ENCODE data around the gene HDHD3.

Gene HDHD3

DNA sequence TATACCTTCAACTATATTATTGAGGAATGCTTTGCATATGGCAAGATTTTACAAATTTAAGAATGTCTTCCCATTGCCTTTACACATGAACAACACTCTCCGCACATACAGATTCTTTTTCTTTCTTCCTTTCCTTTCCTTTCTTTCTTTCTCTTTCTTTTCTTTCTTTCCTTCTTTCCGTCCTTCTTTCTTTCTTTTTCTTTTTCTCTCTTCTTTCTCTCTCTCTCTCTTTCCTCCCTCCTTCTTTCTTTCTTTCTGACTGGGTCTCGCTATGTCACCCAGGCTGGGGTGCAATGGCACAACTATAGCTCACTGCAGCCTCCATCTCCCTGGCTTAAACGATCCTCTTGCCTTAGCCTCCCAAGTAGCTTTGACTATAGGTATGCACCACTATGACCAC, 50.6 kb downstream of the HDHD3 start:
- no peak overlapping the region for H3K4me3 ChIP-seq (ENCODE audit: low read length)
- peaks cover 12% of the 10 kb centered on the region for H3K27me3 ChIP-seq (ENCODE audit: control insufficient read depth, low read length)
- H4K20me1 ChIP-seq (ENCODE audit: control insufficient read depth, insufficient read depth, low read depth, low read length) = no peaks in the 10 kb centered on the region
- no peaks in the 10 kb centered on the region for H3K9me3 ChIP-seq (ENCODE audit: control insufficient read depth, insufficient read depth, low read length)
- H3K79me2 ChIP-seq (ENCODE audit: control insufficient read depth, low read length) = no peaks in the 10 kb centered on the region
- H3K4me1 ChIP-seq (ENCODE audit: control insufficient read depth, low read length) = no peaks in the 10 kb centered on the region
- no peak overlapping the region for H3K4me2 ChIP-seq (ENCODE audit: low read length)
- no peaks in the 10 kb centered on the region for H3K36me3 ChIP-seq (ENCODE audit: control insufficient read depth, low read length)
- H3K27ac ChIP-seq (ENCODE audit: low read depth, low read length) = no peak overlapping the region
- TF ChIP-seq EZH2phosphoT487 (IDR thresholded peaks at IDR 0.05; ENCODE audit: borderline replicate concordance, low read length) (no peak), CTCF (IDR thresholded peaks at IDR 0.05; ENCODE audit: low read depth, low read length, poor library complexity, severe bottlenecking) (no peak)
- H3F3A ChIP-seq (ENCODE audit: control insufficient read depth, insufficient read depth) = no peaks in the 10 kb centered on the region
- no peaks in the 10 kb centered on the region for H3K9me2 ChIP-seq (replicated peaks; ENCODE audit: control insufficient read depth, low read length)

All from DOHH2 (cell line).